Measurements from ENCODE around the gene SULT1A3.
"Not testable (repeated sequence)": the region's sequence is repeated elsewhere in the genome, so short reads cannot be mapped to it uniquely, and the experiment has no call there.

GRCh38 chr16:30191158-30191557 is 7.9 kb upstream of the SULT1A3 start:
- TF ChIP-seq POLR2A, CTCF (IDR thresholded peaks at IDR 0.05): not testable (repeated sequence)
